ENCODE data around the gene DACH2. TPM values are rescaled to one million over a fixed set of nuclear protein-coding genes. Genes with fewer than 3 reads are reported as not detected.

DACH2 gene
- total and polyA plus RNA-seq, 8 donors = 0.17 to 5.4 (median 5.2) TPM; not detected in 1

- intact Hi-C loops (cut with DNase I) = no loop called here
- TF ChIP-seq, protein P1, sequence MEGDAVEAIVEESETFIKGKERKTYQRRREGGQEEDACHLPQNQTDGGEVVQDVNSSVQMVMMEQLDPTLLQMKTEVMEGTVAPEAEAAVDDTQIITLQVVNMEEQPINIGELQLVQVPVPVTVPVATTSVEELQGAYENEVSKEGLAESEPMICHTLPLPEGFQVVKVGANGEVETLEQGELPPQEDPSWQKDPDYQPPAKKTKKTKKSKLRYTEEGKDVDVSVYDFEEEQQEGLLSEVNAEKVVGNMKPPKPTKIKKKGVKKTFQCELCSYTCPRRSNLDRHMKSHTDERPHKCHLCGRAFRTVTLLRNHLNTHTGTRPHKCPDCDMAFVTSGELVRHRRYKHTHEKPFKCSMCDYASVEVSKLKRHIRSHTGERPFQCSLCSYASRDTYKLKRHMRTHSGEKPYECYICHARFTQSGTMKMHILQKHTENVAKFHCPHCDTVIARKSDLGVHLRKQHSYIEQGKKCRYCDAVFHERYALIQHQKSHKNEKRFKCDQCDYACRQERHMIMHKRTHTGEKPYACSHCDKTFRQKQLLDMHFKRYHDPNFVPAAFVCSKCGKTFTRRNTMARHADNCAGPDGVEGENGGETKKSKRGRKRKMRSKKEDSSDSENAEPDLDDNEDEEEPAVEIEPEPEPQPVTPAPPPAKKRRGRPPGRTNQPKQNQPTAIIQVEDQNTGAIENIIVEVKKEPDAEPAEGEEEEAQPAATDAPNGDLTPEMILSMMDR (IDR thresholded peaks at IDR 0.05) = no peak
- Histone ChIP-seq H3K9me3 (peaks cover 0 to under 1% of the 10 kb centered on the region in 2 donors), H3K4me1 (no peaks in the 10 kb centered on the region), H3K27me3 (no peaks in the 10 kb centered on the region), H3K36me3 (no peaks in the 10 kb centered on the region), H3K27ac (no peak overlapping the region), H3K4me3 (no peak overlapping the region)
- DNase-seq = no peak
- no peak for ATAC-seq
Observed at GRCh38 chrX:86830685-86831084, 682.4 kb downstream of the DACH2 start.

DNA sequence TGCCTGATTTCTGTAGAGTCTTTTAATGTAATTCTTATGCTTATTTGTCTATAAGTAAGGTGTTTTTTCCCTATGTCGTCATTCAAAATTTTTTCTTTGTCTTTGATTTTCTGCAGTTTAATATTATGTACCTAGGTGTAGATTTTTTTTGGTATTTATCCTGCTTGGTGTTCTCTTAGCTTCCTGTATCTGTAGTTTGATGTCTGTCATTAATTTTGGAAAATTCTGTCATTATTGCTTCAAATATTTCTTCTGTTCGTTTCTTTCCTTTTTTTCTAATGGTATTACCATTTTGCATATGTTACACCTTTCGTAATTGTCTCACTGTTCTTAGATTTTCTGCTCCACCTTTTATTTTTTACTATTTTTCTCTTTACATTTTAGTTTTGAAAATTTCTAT is 696.9 kb downstream of the DACH2 start:
- Histone ChIP-seq H3K36me3 (no peaks in the 10 kb centered on the region), H3K9me3 (no peaks in the 10 kb centered on the region), H3K27me3 (no peaks in the 10 kb centered on the region), H3K4me1 (no peaks in the 10 kb centered on the region), H3K4me3 (no peak overlapping the region), H3K27ac (no peak overlapping the region)
- intact Hi-C loops (cut with DNase I) = no loop called here
- DNase-seq = no peak
- ATAC-seq = no peak
- TF ChIP-seq, protein P1 (IDR thresholded peaks at IDR 0.05) = no peak

Other genes starting within 250 kb of the DACH2 start
- 10 to 100 TPM; 21.0 to 25.2 TPM for gene CHM, start 100.9 kb upstream of the DACH2 start, total RNA-seq
- 10 to 100 TPM; 19.6 to 24.6 (median 21.1) TPM for gene CHM, start 100.9 kb upstream of the DACH2 start, polyA plus RNA-seq (ENCODE audit: insufficient read length in 6 of 6)

All from left lung (tissue), 10 donors.